GM12872 (cell line): ENCODE measurements around the gene SP4.

ENCODE experiments used
- TF ChIP-seq, protein P1 (sequence below): IDR thresholded peaks from 3 replicates; pipeline ENCODE4 v1.5.1; 2011; ENCODE audit warnings: low read depth, mild to moderate bottlenecking, low read length, moderate library complexity; ENCODE audit not compliant: insufficient read depth

The SP4 gene

DNA sequence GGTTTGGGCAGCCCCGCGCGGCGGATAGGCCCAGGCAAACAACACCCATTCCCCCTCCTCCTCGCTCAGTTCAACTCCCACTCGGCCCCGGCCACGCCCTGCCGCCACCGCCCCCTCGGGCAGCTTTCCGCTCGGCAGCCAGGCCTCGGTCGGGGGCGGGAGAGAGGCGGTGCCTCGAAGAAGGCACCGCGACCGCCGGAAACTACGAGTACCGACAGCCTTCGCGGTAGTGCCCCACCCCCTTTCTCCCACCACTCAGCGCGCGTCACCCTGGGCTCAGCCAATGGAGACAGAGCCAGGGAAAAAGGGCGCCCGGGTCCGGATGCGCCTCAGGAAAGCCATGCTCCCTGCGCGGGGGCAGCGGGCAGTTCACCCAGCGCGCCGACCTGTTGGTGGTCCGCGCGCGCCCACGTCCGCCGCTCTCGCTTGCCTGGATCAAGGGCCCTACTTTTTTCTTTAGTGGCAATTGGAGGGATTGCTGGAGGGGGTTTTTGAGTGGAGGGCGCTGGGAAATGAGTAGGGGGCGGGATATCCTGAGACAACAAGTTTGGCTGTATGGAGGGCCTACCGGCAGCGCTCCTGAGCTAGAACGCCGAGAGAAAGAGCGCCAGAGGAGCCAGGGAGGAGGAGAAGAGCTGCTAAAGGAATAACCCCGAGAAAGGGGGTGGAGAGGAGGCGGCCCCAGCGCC is 557 bp upstream of the SP4 start:
- TF ChIP-seq, protein P1, sequence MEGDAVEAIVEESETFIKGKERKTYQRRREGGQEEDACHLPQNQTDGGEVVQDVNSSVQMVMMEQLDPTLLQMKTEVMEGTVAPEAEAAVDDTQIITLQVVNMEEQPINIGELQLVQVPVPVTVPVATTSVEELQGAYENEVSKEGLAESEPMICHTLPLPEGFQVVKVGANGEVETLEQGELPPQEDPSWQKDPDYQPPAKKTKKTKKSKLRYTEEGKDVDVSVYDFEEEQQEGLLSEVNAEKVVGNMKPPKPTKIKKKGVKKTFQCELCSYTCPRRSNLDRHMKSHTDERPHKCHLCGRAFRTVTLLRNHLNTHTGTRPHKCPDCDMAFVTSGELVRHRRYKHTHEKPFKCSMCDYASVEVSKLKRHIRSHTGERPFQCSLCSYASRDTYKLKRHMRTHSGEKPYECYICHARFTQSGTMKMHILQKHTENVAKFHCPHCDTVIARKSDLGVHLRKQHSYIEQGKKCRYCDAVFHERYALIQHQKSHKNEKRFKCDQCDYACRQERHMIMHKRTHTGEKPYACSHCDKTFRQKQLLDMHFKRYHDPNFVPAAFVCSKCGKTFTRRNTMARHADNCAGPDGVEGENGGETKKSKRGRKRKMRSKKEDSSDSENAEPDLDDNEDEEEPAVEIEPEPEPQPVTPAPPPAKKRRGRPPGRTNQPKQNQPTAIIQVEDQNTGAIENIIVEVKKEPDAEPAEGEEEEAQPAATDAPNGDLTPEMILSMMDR: no peak

DNA sequence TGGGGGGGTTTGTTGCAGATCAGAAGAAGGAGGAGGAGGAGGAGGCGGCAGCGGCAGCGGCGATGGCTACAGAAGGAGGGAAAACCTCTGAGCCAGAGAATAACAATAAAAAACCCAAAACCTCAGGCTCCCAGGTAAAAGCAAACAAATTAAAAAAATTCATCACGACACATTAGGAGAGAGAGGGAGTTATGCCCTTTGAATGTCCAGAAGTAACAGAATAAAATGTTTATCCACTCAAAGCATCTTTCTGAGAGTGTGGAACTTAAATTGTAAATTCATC is 717 bp downstream of the SP4 start:
- TF ChIP-seq, protein P1: no peak

DNA sequence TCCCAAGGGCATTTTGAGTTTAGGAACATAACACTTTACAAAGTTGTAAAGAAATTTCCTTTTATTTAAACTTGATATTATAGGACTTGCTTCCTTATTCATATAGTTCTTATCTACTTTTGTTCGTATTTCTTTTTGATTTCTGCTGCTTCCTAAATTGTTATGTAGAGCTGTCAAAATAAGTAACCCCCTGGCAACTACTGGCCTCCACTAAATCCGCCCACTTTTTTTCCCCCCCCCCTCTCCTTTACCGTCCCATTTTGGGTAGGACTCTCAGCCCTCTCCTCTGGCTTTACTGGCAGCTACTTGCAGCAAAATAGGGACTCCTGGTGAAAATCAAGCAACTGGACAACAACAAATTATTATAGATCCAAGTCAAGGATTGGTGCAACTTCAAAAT is 1.1 kb downstream of the SP4 start:
- TF ChIP-seq, protein P1: no peak

DNA sequence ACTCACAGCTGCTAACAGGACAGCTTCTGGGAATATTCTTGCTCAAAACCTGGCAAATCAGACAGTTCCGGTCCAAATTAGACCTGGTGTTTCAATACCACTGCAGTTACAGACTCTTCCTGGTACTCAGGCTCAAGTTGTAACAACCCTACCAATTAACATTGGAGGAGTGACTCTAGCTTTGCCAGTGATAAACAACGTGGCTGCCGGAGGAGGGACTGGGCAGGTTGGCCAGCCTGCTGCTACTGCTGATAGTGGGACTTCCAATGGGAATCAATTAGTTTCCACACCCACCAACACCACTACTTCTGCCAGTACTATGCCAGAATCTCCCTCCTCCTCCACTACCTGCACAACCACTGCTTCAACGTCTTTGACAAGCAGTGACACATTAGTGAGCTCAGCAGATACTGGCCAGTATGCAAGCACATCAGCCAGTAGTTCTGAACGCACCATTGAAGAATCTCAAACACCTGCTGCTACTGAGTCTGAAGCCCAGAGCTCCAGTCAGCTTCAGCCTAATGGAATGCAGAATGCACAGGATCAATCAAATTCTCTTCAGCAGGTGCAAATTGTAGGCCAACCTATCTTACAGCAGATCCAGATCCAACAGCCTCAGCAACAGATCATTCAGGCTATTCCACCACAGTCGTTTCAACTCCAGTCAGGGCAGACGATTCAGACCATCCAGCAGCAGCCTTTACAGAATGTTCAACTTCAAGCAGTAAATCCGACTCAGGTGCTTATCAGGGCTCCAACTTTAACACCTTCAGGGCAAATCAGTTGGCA is 2.1 kb downstream of the SP4 start:
- TF ChIP-seq, protein P1: no peak

DNA sequence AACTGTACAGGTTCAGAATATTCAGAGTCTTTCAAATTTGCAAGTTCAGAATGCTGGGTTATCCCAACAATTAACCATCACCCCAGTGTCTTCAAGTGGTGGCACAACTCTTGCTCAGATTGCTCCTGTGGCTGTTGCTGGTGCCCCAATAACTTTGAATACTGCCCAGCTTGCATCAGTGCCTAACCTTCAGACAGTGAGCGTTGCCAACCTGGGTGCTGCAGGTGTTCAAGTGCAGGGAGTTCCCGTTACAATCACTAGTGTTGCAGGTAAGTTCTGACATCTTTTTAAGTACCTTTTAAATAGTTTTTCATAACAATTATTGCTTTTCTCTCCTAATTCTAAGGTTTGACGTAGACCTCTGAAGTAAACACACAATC is 2.7 kb downstream of the SP4 start:
- TF ChIP-seq, protein P1: no peak

DNA sequence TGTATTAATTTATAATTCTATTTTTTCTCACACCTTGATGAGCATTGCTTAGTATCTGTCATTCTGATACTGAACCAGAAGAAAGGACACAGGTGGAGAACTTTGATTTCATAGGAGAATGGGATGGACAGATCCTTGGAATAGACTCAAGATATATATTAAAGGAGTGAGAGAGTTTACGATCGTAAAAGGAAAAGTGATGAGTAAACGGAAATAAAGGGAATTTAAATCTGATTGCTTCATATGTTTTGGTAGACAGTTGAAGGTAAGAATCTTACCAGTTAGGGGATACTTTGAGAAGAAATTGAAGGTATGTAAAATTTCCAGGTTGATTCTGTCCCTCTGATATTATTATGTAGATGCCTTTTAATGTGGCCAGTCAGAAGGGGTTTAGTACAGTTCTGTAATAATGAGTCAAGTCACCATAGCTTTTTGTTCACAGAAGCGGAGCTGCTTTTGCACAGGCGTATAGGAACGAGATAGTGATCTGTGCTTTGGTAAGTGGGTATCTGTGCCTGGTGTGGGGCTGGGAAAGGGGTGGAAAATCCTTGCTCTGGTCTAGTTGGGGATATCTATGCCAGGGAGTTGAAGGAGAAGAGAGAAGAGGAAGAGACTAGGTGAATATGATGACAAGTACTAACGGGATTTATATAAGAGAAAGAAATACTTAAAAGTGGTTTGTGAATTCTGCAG is 15.4 kb downstream of the SP4 start:
- TF ChIP-seq, protein P1: no peak

DNA sequence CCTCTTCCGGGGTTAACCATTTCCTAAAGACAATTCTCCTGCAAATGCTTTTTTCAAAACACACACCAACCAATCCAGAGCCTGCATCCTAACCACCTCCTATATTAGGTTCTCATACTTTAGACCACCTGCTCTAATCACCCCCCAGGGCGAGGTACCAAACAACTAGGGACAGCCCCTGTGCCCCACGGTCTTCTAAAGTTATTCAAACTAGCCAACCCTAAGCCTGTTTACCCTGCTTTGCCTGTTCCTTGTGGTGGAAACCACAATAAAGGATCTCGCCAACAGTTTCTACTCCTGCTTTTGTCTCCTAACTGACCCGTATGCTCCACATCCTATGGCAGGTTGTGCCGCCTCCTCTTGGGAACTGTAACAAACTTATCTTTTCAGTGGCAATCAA is 21.1 kb downstream of the SP4 start:
- TF ChIP-seq, protein P1: no peak
